Kidney epithelial cell (primary cell): ENCODE measurements around the gene PPP6R1. TPM values are rescaled to one million over a fixed set of nuclear protein-coding genes. Genes with fewer than 3 reads are reported as not detected.
"Not testable (repeated sequence)": the region's sequence is repeated elsewhere in the genome, so short reads cannot be mapped to it uniquely, and the experiment has no call there.

Experiments used
- DNase-seq: peaks from one replicate; pipeline ENCODE4 v3.0.0-alpha.2; 2010; ENCODE audit warnings: low read depth
- H3K27me3 ChIP-seq: 2 replicates; pipeline ENCODE4 v1.6.0; 2011; ENCODE audit warnings: low read length; ENCODE audit not compliant: control insufficient read depth, insufficient read depth
- H3K36me3 ChIP-seq: 2 replicates; pipeline ENCODE4 v1.5.1; 2011; ENCODE audit warnings: low read length; ENCODE audit not compliant: control insufficient read depth, insufficient read depth
- H3K4me3 ChIP-seq: 2 replicates; pipeline ENCODE4 v1.5.1; 2011; ENCODE audit warnings: low read depth, mild to moderate bottlenecking, control low read depth, low read length
- CTCF ChIP-seq: IDR thresholded peaks from 2 replicates; pipeline ENCODE4 v1.5.1; 2011; ENCODE audit warnings: mild to moderate bottlenecking, moderate library complexity, low read length, control low read depth, inconsistent platforms; ENCODE audit not compliant: insufficient read depth, poor library complexity, severe bottlenecking
- total RNA-seq: library from RNA; depleted of rRNA; stranded (reverse); fragments of >200 nt; gene quantifications from 2 replicates; pipeline ENCODE4 v1.2.3, GENCODE V29; 2015

PPP6R1 gene
- total RNA-seq, 1 donor from 2014 or later, result 41.5 TPM

DNA sequence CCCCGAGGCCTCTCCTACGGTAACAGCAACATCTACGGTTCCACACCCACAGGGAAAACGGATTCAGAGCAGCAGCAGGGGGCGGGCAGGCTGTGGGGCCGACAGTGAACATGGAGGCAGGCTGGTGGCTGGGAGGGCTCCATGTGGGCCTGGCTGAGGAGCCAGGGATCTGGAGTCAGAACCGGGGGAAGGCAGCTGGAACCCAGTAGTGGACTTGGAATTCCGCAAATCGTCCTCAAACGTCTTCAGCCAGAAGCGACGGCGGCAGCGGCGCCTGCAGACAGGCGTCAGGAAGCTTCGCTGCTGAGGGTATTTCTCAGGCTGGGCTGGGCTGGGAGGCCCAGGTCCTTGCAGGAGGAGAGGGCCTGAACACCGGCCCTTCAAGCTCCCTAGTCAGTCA lies 32.0 kb downstream of the PPP6R1 start:
- TF ChIP-seq CTCF, result no peak
- H3K36me3 ChIP-seq, result no peaks in the 10 kb centered on the region
- no peak overlapping the region for H3K4me3 ChIP-seq
- no peaks in the 10 kb centered on the region for H3K27me3 ChIP-seq
- no peak for DNase-seq

GRCh38 chr19:55226273-55226672 lies 32.5 kb downstream of the PPP6R1 start:
- TF ChIP-seq CTCF, result no peak
- H3K27me3 ChIP-seq, result no peaks in the 10 kb centered on the region
- DNase-seq, result no peak
- H3K36me3 ChIP-seq, result no peaks in the 10 kb centered on the region
- H3K4me3 ChIP-seq, result no peak overlapping the region

GRCh38 chr19:55225415-55225958 lies 33.3 kb downstream of the PPP6R1 start:
- no peak for TF ChIP-seq CTCF
- Histone ChIP-seq H3K4me3 (no peak overlapping the region), H3K27me3 (no peaks in the 10 kb centered on the region), H3K36me3 (no peaks in the 10 kb centered on the region)
- DNase-seq, result no peak

DNA sequence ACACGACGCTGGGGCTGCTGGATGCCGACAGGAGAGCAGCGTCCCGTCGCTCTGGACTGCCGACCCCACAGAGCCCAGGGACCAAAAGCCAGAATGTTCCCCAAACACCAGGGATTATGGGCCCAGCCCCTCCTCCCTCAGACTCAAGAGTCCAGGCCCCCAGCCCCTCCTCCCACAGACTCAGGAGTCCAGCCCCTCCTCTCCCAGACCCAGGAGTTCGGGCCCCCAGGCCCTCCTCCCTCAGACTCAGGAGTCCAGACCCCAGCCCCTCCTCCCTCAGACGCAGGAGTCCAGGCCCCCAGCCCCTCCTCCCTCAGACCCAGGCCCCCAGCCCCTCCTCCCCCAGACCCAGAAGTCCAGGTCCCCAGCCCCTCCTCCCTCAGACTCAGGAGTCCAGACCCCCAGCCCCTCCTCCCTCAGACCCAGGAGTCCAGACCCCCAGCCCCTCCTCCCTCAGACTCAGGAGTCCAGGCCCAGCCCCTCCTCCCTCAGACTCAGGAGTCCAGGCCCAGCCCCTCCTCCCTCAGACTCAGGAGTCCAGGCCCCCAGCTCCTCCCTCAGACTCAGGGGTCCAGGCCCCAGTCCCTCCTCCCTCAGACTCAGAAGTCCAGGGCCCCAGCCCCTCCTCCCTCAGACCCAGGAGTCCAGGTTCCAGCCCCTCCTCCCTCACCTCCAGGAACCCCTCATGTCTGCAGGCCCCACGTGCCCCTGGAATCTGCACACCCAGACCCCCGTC lies 34.0 kb downstream of the PPP6R1 start:
- not testable (repeated sequence) for H3K4me3 ChIP-seq, DNase-seq, H3K36me3 ChIP-seq, H3K27me3 ChIP-seq

GRCh38 chr19:55224038-55224665 lies 34.7 kb downstream of the PPP6R1 start:
- H3K27me3 ChIP-seq, result no peaks in the 10 kb centered on the region
- no peaks in the 10 kb centered on the region for H3K36me3 ChIP-seq
- TF ChIP-seq CTCF, result no peak
- no peak overlapping the region for H3K4me3 ChIP-seq
- DNase-seq, result no peak

GRCh38 chr19:55223291-55224037 lies 35.4 kb downstream of the PPP6R1 start:
- H3K4me3 ChIP-seq, result no peak overlapping the region
- H3K36me3 ChIP-seq, result no peaks in the 10 kb centered on the region
- no peaks in the 10 kb centered on the region for H3K27me3 ChIP-seq
- DNase-seq, result no peak
- TF ChIP-seq CTCF, result no peak
